A673 (cell line): Measurements from ENCODE around the gene IRS1.

Source experiments
- EZH2 ChIP-seq: fragments of 200-600 bp; sonication (generic); IDR thresholded peaks from 2 replicates; pipeline ENCODE4 v1.6.1; 2017; ENCODE audit warnings: borderline replicate concordance, low read depth, mild to moderate bottlenecking, mixed read lengths, antibody characterized with exemption, low read length; ENCODE audit not compliant: poor library complexity, severe bottlenecking
- TF ChIP-seq, protein P1 (sequence below): fragments of 300-800, 200-600 bp; sonication (generic); conservative IDR thresholded peaks from 2 replicates; pipeline ENCODE4 v1.5.1; 2017; ENCODE audit warnings: low read depth, mild to moderate bottlenecking, antibody characterized with exemption, low read length, moderate library complexity, mixed read lengths

DNA sequence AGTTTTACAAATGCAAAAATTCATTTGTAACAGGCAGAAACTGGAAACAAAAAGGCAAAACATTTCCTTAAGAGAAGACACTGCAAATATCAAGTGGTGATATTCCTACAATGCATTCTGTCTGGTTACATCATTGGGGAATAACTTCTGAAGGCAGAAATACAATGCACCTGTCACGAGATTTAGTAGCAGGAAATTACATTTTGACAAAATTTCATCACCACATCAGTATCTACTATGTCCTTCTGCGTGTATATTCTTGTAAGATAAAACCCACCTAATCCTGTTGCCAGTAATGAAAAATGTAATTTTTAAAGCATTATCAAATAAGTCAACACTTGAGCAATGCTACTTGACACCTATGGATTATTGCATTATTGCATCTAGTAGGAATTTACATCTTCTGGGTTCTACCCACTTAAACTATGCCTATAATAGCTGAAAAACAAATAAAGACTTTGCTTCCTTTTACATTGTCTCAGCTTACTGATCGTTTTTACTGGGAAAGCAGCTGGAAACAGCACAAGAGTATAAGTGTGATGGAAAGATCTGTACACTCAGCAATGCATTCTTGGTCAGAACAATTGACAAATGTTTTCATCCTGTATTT lies 59.5 kb downstream of the IRS1 start:
- TF ChIP-seq, protein P1, sequence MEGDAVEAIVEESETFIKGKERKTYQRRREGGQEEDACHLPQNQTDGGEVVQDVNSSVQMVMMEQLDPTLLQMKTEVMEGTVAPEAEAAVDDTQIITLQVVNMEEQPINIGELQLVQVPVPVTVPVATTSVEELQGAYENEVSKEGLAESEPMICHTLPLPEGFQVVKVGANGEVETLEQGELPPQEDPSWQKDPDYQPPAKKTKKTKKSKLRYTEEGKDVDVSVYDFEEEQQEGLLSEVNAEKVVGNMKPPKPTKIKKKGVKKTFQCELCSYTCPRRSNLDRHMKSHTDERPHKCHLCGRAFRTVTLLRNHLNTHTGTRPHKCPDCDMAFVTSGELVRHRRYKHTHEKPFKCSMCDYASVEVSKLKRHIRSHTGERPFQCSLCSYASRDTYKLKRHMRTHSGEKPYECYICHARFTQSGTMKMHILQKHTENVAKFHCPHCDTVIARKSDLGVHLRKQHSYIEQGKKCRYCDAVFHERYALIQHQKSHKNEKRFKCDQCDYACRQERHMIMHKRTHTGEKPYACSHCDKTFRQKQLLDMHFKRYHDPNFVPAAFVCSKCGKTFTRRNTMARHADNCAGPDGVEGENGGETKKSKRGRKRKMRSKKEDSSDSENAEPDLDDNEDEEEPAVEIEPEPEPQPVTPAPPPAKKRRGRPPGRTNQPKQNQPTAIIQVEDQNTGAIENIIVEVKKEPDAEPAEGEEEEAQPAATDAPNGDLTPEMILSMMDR = no peak
- no peak for TF ChIP-seq EZH2
